HEK293 (cell line): ENCODE data around the gene GOLGA2.

Experiments
- GLIS2 ChIP-seq: fragments of 450-650 bp; formaldehyde crosslinking; IDR thresholded peaks from 2 replicates; pipeline ENCODE4 v1.5.1; 2016; ENCODE audit warnings: missing biosample characterization, missing genetic modification characterization
- KLF9 ChIP-seq: fragments of 450-650 bp; formaldehyde crosslinking; IDR thresholded peaks from 2 replicates; pipeline ENCODE4 v1.5.1; 2016; ENCODE audit warnings: missing biosample characterization, missing genetic modification characterization, low read depth
- PBX3 ChIP-seq: sonication (generic); formaldehyde crosslinking; IDR thresholded peaks from 2 replicates; pipeline ENCODE4 v1.8.1; 2022; ENCODE audit warnings: mild to moderate bottlenecking, moderate library complexity, missing genetic modification reagents
- ZNF404 ChIP-seq: fragments of 450-650 bp; formaldehyde crosslinking; IDR thresholded peaks from 2 replicates; pipeline ENCODE4 v1.5.1; 2017; ENCODE audit warnings: missing biosample characterization, missing genetic modification characterization
- ZNF596 ChIP-seq: fragments of 450-650 bp; IDR thresholded peaks from 2 replicates; pipeline ENCODE4 v1.5.0; 2018; ENCODE audit warnings: missing biosample characterization, mild to moderate bottlenecking, missing genetic modification characterization, moderate library complexity
- ZNF785 ChIP-seq: fragments of 450-650 bp; formaldehyde crosslinking; IDR thresholded peaks from 2 replicates; pipeline ENCODE4 v1.5.1; 2016; ENCODE audit warnings: missing biosample characterization, missing genetic modification characterization
- TF ChIP-seq, protein P1 (sequence below): fragments of 450-650 bp; formaldehyde crosslinking; IDR thresholded peaks from 2 replicates; pipeline ENCODE4 v1.5.1; 2016; ENCODE audit warnings: missing biosample characterization, missing genetic modification characterization

DNA sequence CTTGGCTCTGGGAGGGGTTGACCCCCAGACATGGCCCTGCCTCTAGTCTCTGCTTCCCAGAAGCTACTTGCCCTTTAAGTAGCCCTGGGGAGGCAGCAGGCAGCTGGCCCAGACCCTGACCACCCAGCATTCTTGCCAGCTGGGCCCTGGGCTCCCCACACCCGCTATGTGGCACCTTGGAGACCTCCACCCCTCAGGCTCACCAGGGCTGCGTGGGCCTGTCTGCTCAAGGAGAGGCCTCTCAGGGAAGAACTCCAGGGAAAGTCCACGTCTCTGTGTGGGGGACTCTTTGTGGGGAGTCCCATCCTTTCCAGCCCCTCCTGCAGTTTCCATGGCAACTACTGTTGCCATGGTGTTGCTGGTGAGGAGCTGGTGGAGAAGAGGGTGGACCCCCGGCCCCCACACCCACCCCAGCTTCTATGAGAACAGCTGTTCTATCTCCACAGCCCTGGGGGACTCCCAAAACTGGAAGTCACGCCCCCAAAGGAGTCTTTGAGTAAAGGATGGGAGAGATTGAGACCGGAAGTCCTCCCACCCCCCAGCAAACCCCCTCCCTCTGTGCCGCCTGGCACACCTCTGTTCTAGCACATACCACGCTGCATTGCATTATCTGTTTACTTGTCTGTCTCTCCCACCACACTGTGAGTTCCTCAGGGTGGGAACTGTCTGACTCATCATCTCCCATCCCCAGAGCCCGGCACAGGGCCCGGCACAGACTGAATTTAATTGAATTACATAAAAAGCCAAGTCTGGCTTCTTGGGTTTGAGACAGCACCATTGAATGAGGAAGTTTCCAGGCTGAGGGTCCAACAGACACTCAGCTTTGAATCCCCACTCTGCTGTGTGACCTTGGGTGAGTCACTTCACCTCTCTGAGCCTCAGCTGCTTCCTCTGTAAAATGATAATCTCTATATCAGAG lies 60.1 kb downstream of the GOLGA2 start:
- TF ChIP-seq ZNF596 (no peak), GLIS2 (tag by site-specific recombination) (peak; percentile 32; the same call in 1 of the 2 replicates), ZNF785 (no peak), PBX3 (CRISPR knock-in tag) (no peak), KLF9 (tag by site-specific recombination) (no peak), ZNF404 (tag by site-specific recombination) (no peak)
- TF ChIP-seq, protein P1, sequence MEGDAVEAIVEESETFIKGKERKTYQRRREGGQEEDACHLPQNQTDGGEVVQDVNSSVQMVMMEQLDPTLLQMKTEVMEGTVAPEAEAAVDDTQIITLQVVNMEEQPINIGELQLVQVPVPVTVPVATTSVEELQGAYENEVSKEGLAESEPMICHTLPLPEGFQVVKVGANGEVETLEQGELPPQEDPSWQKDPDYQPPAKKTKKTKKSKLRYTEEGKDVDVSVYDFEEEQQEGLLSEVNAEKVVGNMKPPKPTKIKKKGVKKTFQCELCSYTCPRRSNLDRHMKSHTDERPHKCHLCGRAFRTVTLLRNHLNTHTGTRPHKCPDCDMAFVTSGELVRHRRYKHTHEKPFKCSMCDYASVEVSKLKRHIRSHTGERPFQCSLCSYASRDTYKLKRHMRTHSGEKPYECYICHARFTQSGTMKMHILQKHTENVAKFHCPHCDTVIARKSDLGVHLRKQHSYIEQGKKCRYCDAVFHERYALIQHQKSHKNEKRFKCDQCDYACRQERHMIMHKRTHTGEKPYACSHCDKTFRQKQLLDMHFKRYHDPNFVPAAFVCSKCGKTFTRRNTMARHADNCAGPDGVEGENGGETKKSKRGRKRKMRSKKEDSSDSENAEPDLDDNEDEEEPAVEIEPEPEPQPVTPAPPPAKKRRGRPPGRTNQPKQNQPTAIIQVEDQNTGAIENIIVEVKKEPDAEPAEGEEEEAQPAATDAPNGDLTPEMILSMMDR (tag by site-specific recombination), result no peak
